Testis (tissue), 3 donors: ENCODE data around the gene FUT6. TPM values are rescaled to one million over a fixed set of nuclear protein-coding genes. Genes with fewer than 3 reads are reported as not detected.
A peak's percentile ranks its signal among the peaks of the same experiment; 100 is the strongest.

Experiments used
- DNase-seq: peaks from one replicate; pipeline ENCODE4 v3.0.0-alpha.2; 2019
- H3K27ac ChIP-seq, 2 donors: fragments of 200-600 bp; sonication (generic); one replicate each; pipeline ENCODE4 v1.5.1; 2019
- H3K27me3 ChIP-seq: fragments of 200-600 bp; sonication (generic); one replicate; pipeline ENCODE4 v1.5.1; 2019
- H3K36me3 ChIP-seq: fragments of 200-600 bp; sonication (generic); one replicate; pipeline ENCODE4 v1.5.1; 2017; ENCODE audit warnings: low read depth; ENCODE audit errors: missing control alignments
- H3K4me1 ChIP-seq: fragments of 200-600 bp; sonication (generic); one replicate; pipeline ENCODE4 v1.5.1; 2019
- H3K4me3 ChIP-seq, 2 donors: fragments of 200-600 bp; sonication (generic); one replicate each; pipeline ENCODE4 v1.5.1; 2017 to 2019
- H3K9me3 ChIP-seq: fragments of 200-600 bp; sonication (generic); one replicate; pipeline ENCODE4 v1.5.1; 2017
- POLR2A ChIP-seq: fragments of 450-650 bp; IDR thresholded peaks from one replicate; pipeline ENCODE4 v1.6.1; 2017; ENCODE audit warnings: antibody characterized with exemption, mild to moderate bottlenecking, moderate library complexity
- WGBS, 2 donors: methylation state at CpG; one replicate each; pipeline ENCODE4 v1.1.5; 2018; 5-methylcytosine and 5-hydroxymethylcytosine counted together
- intact Hi-C: fragments of 100-400 bp; cut with DNase I; formaldehyde crosslinking; loops from one replicate; pipeline ENCODE4 v1.15.1; 2023; ENCODE audit warnings: low total_unique reads
- polyA plus RNA-seq: library from polyadenylated mRNA; stranded (reverse); fragments of 350-450 nt; fragmentation: Illumina TruSeq; extraction: RNeasy Lipid Tissue Mini Kit (QIAGEN cat#74804); gene quantifications from one replicate; pipeline ENCODE4 v1.2.3, GENCODE V29; 2014; ENCODE audit warnings: low read depth, low replicate concordance; ENCODE audit not compliant: insufficient read depth
- total RNA-seq, 2 donors: library from RNA; depleted of rRNA; stranded (reverse); fragments of >200 nt; gene quantifications; one replicate each; pipeline ENCODE4 v1.2.3, GENCODE V29; 2016
- TF ChIP-seq, protein P1 (sequence below), 3 experiments: fragments of 450-650 bp in 2 of 3; fragments of 200-600 bp in 1 of 3; sonication (generic) in 1 of 3; IDR thresholded peaks; one replicate each; pipeline ENCODE4 v1.5.1; 2016 to 2019; ENCODE audit warnings: antibody characterized with exemption in 3 of 3, mild to moderate bottlenecking in 2 of 3, moderate library complexity in 1 of 3

Gene FUT6
- total and polyA plus RNA-seq, 3 donors from 2014 or later: 0.19 to 0.84 (median 0.39) TPM

DNA sequence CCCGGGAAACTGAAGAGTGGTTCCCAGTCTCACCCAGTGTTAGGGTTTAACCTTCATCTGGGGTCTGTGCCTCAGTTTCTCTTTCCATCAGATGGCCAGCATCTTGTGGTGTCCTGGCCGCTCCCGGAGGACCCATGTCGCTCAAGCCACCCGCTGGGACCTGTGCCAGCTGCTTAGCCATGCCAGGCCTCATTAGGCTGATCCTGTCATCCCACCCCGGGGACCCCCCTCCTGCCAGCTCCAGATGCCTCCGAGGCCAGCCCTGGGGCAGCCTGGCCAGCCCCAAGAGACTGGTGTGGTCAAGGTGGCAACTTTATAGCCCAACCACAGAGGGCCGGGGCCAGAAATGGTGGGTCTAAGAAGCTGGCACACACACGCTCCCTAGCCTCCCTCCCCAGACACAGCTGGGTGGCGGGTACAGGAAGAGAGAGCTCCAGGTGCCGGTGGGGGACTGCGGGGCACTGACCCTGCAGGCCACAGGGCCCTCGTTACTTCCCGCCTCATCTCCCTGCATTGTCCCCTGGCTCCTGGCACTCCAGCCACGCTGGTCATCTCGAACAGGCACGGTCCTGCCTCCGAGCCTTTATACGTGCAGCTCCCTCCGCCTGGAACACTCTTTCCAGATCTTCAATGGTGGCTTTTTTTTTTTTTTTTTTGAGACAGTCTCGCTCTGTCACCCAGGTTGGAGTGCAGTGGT is 31.2 kb downstream of the FUT6 start:
- H3K4me1 ChIP-seq: peaks cover 6% of the 10 kb centered on the region
- H3K27ac ChIP-seq: no peak overlapping the region
- no peak overlapping the region for H3K4me3 ChIP-seq
- DNase-seq: no peak
- H3K27me3 ChIP-seq: no peaks in the 10 kb centered on the region
- intact Hi-C loops: no loop called here
- WGBS, 2 donors: 83% methylated on average over 16 to 21 of the region's 21 CpGs
- TF ChIP-seq, protein P1, sequence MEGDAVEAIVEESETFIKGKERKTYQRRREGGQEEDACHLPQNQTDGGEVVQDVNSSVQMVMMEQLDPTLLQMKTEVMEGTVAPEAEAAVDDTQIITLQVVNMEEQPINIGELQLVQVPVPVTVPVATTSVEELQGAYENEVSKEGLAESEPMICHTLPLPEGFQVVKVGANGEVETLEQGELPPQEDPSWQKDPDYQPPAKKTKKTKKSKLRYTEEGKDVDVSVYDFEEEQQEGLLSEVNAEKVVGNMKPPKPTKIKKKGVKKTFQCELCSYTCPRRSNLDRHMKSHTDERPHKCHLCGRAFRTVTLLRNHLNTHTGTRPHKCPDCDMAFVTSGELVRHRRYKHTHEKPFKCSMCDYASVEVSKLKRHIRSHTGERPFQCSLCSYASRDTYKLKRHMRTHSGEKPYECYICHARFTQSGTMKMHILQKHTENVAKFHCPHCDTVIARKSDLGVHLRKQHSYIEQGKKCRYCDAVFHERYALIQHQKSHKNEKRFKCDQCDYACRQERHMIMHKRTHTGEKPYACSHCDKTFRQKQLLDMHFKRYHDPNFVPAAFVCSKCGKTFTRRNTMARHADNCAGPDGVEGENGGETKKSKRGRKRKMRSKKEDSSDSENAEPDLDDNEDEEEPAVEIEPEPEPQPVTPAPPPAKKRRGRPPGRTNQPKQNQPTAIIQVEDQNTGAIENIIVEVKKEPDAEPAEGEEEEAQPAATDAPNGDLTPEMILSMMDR (IDR thresholded peaks at IDR 0.05): no peak
- no peak for TF ChIP-seq POLR2A
- H3K9me3 ChIP-seq: no peaks in the 10 kb centered on the region
- no peaks in the 10 kb centered on the region for H3K36me3 ChIP-seq

DNA sequence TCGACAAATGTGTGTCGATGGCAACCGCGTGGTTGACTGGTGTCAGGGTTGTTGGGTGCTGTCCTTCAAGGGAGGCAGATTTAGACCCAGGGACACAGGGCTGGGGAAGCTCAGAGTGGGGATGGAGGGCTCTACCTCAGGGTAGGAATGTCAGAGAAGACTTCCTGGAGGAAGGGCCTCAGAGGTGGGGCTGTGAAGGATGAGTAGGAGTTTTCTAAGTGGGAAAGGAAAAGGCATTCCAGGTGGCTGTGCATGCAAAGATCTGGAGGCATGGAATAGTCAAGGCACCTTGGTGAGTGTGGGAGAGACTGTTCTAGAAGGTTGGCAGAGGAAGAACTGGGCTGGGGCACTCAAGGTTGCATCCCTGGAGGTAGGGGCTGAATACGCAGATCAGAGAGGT is 32.6 kb downstream of the FUT6 start:
- H3K4me1 ChIP-seq: peaks cover 13% of the 10 kb centered on the region
- no peak for TF ChIP-seq POLR2A
- TF ChIP-seq, protein P1 (IDR thresholded peaks at IDR 0.05): no peak
- no peak for DNase-seq
- no peak overlapping the region for H3K4me3 ChIP-seq
- WGBS, 2 donors: 83 to 91% methylated on average over 5 of the region's 5 CpGs
- no peak overlapping the region for H3K27ac ChIP-seq
- no peaks in the 10 kb centered on the region for H3K27me3 ChIP-seq
- intact Hi-C loops: no loop called here
- H3K9me3 ChIP-seq: no peaks in the 10 kb centered on the region
- H3K36me3 ChIP-seq: no peaks in the 10 kb centered on the region

DNA sequence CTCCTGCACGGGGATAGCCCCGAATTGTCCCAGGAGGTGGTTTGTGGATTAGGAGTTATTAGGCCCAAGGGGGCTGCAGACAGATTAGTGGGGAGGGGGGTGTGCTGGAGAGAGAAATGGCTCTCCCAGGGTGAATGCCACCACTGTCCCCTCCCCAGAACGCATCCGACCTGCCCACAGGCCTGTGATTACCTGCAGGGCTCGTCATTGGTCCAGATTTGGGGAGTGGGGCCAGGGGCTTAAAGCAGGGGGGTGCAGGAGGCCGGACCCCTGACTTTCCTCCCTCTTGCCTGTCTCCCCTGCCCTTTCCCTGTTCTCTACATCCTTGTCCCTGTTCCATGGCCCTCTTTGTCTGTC is 33.4 kb downstream of the FUT6 start:
- no peak for TF ChIP-seq POLR2A
- TF ChIP-seq, protein P1 (IDR thresholded peaks at IDR 0.05): no peak
- no peaks in the 10 kb centered on the region for H3K9me3 ChIP-seq
- intact Hi-C loops: no loop called here
- H3K4me1 ChIP-seq: peaks cover 20% of the 10 kb centered on the region
- no peak overlapping the region for H3K27ac ChIP-seq
- H3K27me3 ChIP-seq: no peaks in the 10 kb centered on the region
- WGBS, 2 donors: 24 to 28% methylated on average over 6 of the region's 6 CpGs
- no peaks in the 10 kb centered on the region for H3K36me3 ChIP-seq
- H3K4me3 ChIP-seq: no peak overlapping the region
- no peak for DNase-seq

DNA sequence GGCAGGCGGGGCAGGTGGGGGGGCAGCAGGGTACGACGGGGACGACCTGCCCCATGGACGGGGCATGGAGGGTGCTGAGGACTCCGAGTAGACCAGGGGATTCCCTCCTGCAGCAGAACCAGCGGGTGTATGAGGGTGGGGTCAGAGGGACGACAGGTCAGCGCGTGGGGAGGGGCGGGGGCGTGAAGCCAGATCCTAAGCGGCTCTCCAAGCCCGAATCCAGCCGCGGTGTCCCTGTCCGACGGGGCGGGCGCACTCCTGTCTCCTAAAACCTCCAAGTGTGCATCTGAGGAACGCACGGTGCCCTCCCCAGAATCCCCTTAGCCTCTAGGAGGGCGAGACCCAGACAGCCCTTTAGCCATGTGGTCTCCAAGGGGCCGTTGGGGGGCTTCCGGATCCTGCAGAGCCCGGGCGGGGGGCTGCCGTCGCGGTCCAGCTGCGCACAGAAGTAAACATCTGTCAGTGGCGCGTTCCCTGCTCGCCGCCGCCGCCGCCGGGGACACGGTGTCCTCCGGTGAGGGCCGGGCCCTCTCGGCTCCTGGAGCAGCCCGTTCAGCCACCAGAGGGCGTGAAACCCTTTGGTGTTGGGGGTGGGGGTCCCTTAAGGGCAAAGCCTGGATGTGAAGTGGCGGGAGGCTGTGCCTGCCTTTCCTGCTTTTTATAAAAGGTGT is 33.9 kb downstream of the FUT6 start:
- peaks cover 25% of the 10 kb centered on the region for H3K4me1 ChIP-seq
- 1 to 2% methylated on average over 20 to 45 of the region's 46 CpGs for WGBS, 2 donors
- H3K4me3 ChIP-seq: peak overlapping the region in 1 of 2 donors; percentile 43
- DNase-seq: peak; percentile 76
- H3K27me3 ChIP-seq: no peaks in the 10 kb centered on the region
- no peaks in the 10 kb centered on the region for H3K36me3 ChIP-seq
- no peak overlapping the region for H3K27ac ChIP-seq
- intact Hi-C loops: no loop called here
- TF ChIP-seq POLR2A: no peak
- TF ChIP-seq, protein P1 (IDR thresholded peaks at IDR 0.05): peak; percentile 51 to 70 (median 66)
- no peaks in the 10 kb centered on the region for H3K9me3 ChIP-seq
